K562 (cell line): ENCODE data around the gene BPI. TPM values are rescaled to one million over a fixed set of nuclear protein-coding genes. Genes with fewer than 3 reads are reported as not detected.

Experiments
- COPS2 ChIP-seq: fragments of 450-650 bp; conservative IDR thresholded peaks from 2 replicates; pipeline ENCODE4 v1.6.1; 2016; ENCODE audit warnings: mild to moderate bottlenecking, moderate library complexity
- HMBOX1 ChIP-seq: sonication (generic); IDR thresholded peaks from 2 replicates; pipeline ENCODE4 v1.6.1; 2016
- NFE2 ChIP-seq: IDR thresholded peaks from 2 replicates; pipeline ENCODE4 v1.6.1; 2014; ENCODE audit warnings: antibody characterized with exemption, low read depth
- NR2F6 ChIP-seq: fragments of 450-650 bp; formaldehyde crosslinking; IDR thresholded peaks from 2 replicates; pipeline ENCODE4 v1.4.0; 2020; ENCODE audit warnings: mild to moderate bottlenecking
- RBM39 ChIP-seq: fragments of 200-400 bp; formaldehyde crosslinking; optimal IDR thresholded peaks from 2 replicates; pipeline ENCODE3; 2018; ENCODE audit warnings: low read depth, low read length
- RNF219 ChIP-seq: fragments of 250-450 bp; sonication (Bioruptor Pico); IDR thresholded peaks from 2 replicates; pipeline ENCODE4 v1.5.0; 2022; ENCODE audit warnings: mild to moderate bottlenecking
- SIX5 ChIP-seq, 2 experiments: IDR thresholded peaks; 2 replicates each; pipeline ENCODE4 v1.6.1; 2011; ENCODE audit warnings: low read length in 2 of 2, borderline replicate concordance in 1 of 2, low read depth in 1 of 2, mild to moderate bottlenecking in 1 of 2, moderate library complexity in 1 of 2; ENCODE audit not compliant: insufficient read depth in 1 of 2
- SREBF1 ChIP-seq: fragments of 150-350 bp; IDR thresholded peaks from 2 replicates; pipeline ENCODE4 v1.6.1; 2014; ENCODE audit warnings: antibody characterized with exemption, low read depth, low read length, borderline replicate concordance
- THAP12 ChIP-seq: fragments of 250-450 bp; sonication (Bioruptor Pico); IDR thresholded peaks from 2 replicates; pipeline ENCODE4 v1.9.0; 2021; ENCODE audit warnings: mild to moderate bottlenecking, inconsistent platforms
- ZFP91 ChIP-seq: sonication (generic); formaldehyde crosslinking; IDR thresholded peaks from 2 replicates; pipeline ENCODE4 v1.8.0; 2022; ENCODE audit warnings: mild to moderate bottlenecking, missing genetic modification reagents
- ZNF165 ChIP-seq: fragments of 250-450 bp; sonication (Bioruptor Pico); IDR thresholded peaks from 2 replicates; pipeline ENCODE4 v1.4.0; 2020; ENCODE audit warnings: borderline replicate concordance
- ZNF175 ChIP-seq: fragments of 200-800 bp; sonication (Bioruptor generic); IDR thresholded peaks from 2 replicates; pipeline ENCODE4 v1.6.1; 2016; ENCODE audit warnings: low read depth, mild to moderate bottlenecking, missing genetic modification characterization, missing compliant biosample characterization
- ZNF217 ChIP-seq: sonication (generic); formaldehyde crosslinking; IDR thresholded peaks from 2 replicates; pipeline ENCODE4 v1.8.0; 2022; ENCODE audit warnings: mild to moderate bottlenecking, missing genetic modification reagents
- ZNF232 ChIP-seq: sonication (generic); formaldehyde crosslinking; IDR thresholded peaks from 2 replicates; pipeline ENCODE4 v1.8.0; 2022; ENCODE audit warnings: mild to moderate bottlenecking, missing genetic modification reagents
- ZNF277 ChIP-seq: fragments of 250-450 bp; sonication (Bioruptor Pico); IDR thresholded peaks from 2 replicates; pipeline ENCODE4 v1.8.0; 2022; ENCODE audit warnings: inconsistent platforms, mild to moderate bottlenecking, moderate library complexity, borderline replicate concordance
- ZNF655 ChIP-seq: fragments of 250-450 bp; sonication (Bioruptor Pico); IDR thresholded peaks from 2 replicates; pipeline ENCODE4 v1.5.0; 2021
- ZZZ3 ChIP-seq: fragments of 450-650 bp; IDR thresholded peaks from 2 replicates; pipeline ENCODE4 v1.6.1; 2016; ENCODE audit warnings: antibody characterized with exemption, mild to moderate bottlenecking, moderate library complexity
- polyA plus RNA-seq, 8 experiments: library from polyadenylated mRNA; depleted of rRNA in 4 of 8; stranded (reverse) in 5 of 8; unstranded in 3 of 8; fragments of >200 nt; fragmentation: Nextera tagmentation in 2 of 8; fragmentation: Illumina TruSeq in 1 of 8; extraction: Ambion mirVana in 2 of 8; extraction: Trizol in 1 of 8; gene quantifications; 2 replicates each; pipeline versions ENCODE4 v1.2.1 to v1.2.3, GENCODE V29; 2011 to 2014; ENCODE audit warnings: inconsistent platforms in 1 of 8, missing spikeins in 1 of 8
- total RNA-seq, 7 experiments: library from RNA; depleted of rRNA in 6 of 7; stranded (reverse); fragments of >200 nt in 6 of 7; fragmentation: Illumina TruSeq in 2 of 7; extraction: Trizol in 2 of 7; gene quantifications; 2 replicates each; pipeline versions ENCODE4 v1.2.1 to v1.2.3, GENCODE V29; 2011 to 2021; ENCODE audit warnings: low replicate concordance in 1 of 7

BPI gene
- total and polyA plus RNA-seq, 9 of the 15 experiments (the other 6 are each of a cell fraction or from before 2014, with no cell fraction given): not detected

- TF ChIP-seq RNF219 (CRISPR knock-in tag) (no peak), ZZZ3 (no peak), SIX5 (IDR thresholded peaks at IDR 0.05; ENCODE audit: borderline replicate concordance in 1 of 2, insufficient read depth in 1 of 2, low read depth in 1 of 2, low read length in 2 of 2) (no peak), ZNF277 (CRISPR knock-in tag) (no peak), NFE2 (no peak), SREBF1 (no peak), THAP12 (CRISPR knock-in tag) (no peak), ZNF175 (CRISPR knock-in tag) (no peak), ZNF217 (no peak), HMBOX1 (no peak), COPS2 (no peak), NR2F6 (CRISPR knock-in tag) (no peak), ZNF165 (CRISPR knock-in tag) (no peak), ZNF232 (CRISPR knock-in tag) (no peak), ZFP91 (CRISPR knock-in tag) (no peak), ZNF655 (CRISPR knock-in tag) (no peak), RBM39 (no peak)
Observed at GRCh38 chr20:38290829-38291814, 12.8 kb upstream of the BPI start (continued).
